DMS79 (cell line): ENCODE data around the gene TMEM266.

ENCODE experiments used
- DNase-seq: peaks from one replicate; lab custom pipeline; 2025; lab: John Stamatoyannopoulos, UW

Gene TMEM266

DNA sequence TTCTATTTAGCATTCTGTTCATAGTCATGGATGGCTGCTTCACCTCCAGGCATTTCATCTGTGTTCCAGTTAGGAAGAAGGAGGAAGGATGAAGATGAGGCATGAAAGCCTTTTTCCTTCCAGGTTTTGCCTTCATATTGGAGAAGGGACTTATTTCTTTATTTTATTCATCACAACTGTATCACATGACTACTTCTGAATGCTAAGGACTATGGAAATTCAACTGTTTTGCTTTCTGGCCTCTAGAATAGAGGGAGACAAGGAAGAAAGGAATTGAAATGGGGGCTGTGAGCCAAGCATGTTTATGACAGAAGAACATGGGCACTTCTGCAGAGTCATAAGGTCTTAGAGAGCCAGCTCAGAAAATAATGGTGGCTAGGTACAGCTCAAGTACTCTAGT, 10.4 kb downstream of the TMEM266 start:
- no peak for DNase-seq

DNA sequence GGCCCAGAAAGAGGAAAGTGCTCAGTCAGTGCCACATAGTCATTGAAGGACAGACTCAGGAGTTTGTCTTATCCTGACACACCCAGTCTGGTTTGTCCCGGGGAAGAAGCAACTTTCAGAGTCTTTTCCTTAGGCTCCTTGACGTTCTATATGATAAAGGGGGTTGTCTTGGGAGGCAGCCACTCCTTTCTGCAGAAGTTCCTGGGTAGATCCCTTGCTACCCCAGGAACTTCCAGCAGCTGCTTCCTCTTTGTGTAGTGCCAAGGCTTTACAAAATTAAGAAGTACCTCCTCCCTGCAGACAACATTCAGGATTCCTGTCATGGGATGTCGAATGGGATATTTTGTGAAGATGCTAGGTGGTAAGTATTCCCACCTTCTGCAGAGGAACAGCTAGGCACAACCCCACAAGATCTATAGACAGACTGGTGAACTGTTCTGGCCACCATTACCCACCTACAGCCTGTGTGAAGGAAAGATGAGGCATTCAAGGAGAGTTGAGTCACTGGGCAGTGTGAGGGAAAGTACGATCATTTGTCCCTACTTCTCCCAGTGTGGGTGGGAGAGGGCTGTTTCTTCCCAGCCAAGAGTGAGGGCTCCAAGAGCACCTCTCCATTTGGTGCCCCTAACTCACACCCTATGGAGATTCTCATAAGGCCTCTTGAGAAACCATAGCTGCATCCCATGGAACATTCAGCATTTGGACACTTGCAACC, 11.3 kb downstream of the TMEM266 start:
- DNase-seq = no peak

DNA sequence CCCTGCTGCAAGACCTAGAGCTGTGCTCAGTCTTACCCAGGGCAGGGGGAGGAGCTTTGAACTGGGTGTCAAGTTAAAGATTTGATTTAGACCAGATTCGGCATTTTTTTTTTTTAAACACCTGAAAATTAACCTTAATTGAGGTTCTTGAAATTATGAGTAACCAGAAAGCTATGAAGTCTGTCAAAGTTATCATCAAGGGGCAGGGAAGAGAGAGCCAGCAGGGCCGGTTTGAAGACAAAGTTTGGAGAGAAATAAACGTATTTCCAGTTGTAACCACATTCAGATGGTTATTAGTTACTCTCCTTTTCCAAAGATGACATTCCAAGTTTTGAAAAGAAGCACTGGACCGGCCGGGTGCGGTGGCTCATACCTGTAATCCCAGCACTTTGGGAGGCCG, 12.0 kb downstream of the TMEM266 start:
- no peak for DNase-seq

DNA sequence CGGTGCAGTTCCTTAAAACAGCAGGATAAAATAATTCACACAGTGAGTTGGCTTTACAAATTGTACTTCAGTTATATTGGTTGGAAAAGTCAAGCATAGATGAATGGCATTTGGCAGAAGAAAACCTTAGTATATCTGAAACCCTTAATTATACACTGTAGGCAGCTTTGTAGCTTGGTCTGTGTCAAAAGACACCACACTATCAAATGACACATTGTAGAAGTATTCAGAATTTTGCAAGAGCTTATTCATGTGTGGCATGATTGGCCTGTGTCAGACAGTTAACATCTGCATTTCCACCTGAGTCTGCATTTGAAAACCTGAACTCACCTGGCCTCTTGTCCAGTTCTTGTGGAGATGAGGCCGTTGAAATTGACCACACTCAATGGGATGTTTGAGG, 13.8 kb downstream of the TMEM266 start:
- no peak for DNase-seq

DNA sequence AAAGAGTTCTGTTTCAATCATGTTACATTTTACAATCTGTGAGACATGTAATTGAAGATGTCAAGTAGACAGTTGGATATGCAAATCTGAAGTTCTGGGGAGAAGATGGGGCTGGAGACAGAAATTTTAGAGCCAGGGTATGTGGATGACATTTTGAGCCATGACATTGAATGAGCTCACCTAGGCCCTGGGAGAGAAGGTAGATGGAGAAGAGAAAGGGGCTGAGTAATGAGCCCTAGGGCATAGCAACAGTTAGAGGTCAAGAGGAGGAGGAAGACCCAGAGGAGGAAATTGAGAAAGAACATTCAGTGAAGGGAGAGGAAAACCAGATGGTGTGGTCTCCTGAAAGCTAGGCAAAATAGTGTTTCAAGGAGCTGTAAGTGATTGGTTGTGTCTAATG, 15.3 kb downstream of the TMEM266 start:
- no peak for DNase-seq

DNA sequence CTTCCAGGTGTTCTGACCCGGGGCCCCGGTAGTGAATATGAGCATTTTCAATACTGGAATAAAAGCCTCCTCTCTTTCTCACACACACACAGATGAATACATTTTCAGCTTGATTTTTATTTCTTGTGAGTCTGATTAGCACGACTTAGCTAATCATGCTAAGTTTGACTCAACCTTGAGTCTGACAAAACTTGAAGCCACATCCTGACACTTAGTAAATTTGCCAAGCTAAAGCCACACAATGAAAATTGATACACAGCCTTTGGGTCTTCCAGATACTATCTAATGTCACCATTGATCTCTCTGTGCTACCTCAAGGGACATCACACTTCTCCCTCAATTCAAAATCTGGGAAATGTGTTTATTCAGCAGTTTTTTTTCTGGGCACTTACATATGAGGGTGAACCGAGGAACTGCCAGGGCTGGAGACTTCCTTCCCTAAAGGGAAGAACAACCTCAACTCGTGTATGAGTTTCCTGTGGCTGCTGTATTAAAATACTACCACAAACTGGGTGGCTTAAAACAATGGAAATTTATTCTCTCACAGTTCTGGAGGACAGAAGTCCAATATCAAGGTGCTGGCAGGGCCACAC, 18.6 kb downstream of the TMEM266 start:
- no peak for DNase-seq

DNA sequence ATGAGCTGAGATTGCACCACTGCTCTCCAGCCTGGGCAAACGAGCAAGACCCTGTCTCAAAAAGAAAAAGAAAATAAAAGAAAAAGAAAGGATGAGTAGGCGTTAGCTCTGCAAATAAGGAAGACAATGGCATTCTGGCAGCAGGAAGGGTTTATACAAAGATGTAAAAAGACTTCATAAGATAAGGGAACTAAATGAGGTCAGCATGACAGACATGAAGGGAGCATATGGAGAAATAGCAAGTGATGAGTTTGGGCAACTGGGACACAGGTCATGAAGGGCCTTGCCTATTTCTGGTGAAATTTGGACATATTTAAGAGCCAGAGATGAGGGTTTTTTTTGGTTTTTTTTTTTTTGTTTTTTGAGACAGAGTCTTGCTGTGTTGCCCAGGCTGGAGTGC, 24.5 kb downstream of the TMEM266 start:
- DNase-seq = no peak

DNA sequence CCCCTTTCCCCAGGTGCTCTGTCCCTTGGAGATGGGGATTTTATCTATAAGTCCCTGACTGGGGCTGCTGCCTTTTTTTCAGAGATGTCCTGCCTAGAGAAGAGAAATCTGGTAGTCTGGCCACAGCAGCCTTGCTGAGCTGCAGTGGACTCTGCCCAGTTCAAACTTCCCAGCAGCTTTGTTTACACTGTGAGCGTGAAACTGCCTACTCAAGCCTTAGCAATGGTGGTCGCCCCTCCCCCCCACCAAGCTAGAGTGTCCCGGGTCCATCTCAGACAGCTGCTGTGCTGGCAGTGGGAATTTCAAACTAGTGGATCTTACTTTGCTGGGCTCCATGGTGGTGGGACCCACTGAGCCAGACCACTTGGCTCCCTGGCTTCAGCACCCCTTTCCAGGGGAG, 38.9 kb downstream of the TMEM266 start:
- no peak for DNase-seq

DNA sequence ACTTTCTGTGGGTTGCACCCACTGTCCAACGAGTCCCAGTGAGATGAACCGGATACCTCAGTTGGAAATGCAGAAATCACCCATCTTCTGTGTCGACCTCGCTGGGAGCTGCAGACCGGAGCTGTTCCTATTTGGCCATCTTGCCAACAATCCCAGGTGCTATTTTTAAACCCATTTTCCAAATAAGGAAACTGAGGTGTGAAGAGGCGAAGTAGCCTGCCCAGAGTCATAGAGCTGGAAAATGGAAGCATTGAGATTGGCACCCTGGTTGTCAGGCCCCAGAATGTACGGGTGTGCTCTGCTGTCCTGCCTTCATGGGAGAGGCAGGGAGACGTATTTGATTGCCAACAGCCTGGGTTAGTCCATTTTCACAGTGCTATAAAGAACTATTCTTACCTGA, 39.6 kb downstream of the TMEM266 start:
- no peak for DNase-seq

DNA sequence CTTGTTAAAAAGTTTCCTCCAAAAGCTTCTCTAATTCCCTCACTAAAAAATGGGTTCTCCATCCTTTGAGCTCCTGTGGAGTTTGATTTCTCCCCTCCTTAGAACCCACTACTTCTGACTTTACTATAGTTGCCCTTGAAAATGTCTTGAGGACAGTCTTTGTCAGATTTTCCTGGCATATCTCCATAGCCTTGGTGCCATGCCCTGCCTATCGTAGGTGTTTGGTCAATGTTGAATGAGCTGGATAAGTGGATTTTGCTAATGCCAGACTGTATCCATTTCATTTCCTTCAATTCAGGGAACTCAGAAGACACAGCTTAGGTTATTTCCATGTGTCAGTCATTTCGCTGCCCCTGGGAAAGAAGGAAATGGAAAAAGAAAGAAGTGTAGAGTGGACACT, 40.6 kb downstream of the TMEM266 start:
- DNase-seq = no peak

DNA sequence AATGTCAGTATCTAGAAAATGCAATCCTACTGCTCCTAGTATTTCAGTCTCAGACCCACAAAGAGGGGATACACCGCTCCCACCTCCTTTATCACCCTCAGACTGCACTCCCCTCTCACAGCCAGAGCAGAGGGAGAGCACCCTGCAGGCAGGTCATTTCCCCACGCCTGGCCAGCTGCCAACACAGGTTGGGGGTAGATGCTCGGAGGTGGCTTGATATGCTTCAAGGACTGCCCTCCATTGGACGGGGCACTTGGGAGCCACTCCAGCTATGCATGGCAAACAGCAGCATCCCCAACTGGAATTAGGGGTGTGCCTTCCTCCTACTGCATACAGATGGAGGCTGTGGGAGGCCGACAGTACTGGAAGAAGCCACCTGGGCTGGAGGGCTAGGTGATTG, 41.9 kb downstream of the TMEM266 start:
- DNase-seq = no peak

DNA sequence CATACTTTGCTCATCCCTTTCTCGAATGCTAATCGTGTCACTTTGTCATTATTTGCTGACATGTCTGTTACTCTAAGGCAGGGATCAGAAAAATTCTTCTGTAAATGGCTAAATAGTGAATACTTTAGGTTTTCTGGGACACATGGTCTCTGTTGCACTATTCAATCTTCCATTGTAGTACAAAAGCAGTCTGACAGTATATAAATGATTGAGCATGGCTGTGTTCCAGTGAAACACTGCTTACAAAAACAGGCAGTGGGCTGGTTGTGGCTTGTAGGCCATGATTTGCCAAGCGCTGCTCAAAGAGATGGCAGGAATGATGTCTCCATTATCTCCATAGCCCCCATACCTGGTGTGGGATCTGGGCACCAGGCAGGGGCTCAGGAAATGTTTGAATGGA, 45.6 kb downstream of the TMEM266 start:
- DNase-seq = no peak

DNA sequence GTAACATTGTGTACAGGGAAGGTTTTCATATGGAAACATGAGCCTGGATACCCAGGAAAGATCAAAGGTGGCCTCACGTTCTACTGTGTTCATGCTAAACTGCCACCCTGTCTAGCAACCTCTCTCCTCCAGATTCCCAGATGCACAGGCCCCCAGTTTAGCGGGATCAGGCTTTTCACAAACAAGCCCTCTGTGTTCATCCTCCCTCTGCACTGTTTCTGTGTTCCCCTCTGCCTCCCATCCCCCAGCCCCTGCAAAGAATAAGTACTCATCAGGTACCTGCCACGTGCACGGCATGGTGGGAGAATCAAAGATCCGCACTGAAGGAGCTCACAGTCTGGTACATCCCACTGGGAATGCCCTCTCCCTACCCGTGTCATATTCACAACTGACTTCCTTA, 46.1 kb downstream of the TMEM266 start:
- DNase-seq = no peak

DNA sequence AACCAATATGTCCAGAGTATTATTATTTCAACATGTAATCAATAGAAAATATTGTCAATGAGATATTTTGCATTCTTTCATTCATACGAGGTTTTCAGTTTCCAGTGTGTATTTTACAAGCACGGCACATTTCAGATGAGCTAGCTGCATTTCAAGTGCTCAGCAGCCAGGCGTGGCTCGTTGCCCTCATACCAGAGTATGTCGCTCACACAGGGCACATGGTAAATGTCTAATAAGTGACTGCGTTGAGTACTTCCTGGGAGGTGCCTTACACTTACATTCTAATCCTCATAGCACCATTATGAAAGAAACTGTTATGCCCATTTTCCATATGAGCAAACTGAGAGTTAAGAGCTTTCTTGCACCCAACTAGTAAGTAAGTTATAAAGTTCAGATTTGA, 47.4 kb downstream of the TMEM266 start:
- DNase-seq = no peak

DNA sequence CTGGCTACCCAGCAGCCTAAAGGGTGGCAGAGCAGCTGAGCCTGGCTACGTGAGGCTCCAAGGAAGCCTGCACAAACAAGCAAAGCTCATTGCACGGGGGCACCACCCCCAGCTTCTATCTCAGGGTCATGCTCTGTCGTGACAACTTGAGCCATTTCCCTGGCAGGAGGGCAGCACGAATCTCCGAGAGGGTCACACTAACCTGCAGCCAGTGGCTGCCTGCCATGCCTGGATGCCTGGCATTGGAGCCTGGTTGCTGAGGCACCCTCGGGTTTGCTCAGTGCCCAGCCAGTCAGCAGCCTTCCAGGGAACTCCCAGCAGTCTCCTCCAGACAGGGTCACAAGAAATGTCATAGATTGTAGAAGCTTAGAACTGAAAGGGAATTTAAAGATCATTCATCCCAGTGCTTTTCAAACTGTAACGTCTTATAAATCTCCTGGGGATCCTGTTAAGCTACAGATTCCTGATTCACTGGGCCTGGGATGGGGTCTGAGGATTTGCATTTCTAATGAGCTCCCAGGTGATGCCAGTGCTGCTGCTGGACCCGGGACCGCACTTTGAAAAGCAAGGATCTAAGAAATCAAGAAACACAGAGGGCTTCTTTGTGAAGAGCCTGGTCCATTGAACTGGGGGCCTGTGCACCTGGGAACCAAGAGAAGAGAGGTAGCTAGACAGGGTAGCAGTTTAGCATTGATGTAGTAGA, 48.4 kb downstream of the TMEM266 start:
- no peak for DNase-seq

DNA sequence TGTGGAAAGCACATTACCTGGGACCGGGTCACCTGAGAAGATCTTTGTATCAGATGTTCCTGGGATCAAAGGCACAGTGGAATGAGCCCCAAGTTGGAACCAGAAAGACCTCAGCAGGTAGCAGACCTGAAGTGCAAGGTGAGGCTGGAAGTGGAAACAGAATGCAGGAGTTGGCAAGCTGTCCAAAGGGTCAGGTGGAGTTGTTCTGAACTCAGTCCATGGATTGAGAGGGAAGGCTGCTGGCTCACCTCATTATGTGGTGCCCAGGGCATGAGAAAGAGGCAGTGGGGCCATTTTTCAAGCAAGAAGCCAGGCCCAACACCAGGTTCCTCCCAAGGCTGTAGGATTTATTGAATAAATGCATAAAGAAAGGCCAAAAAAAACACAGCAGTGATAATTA, 49.3 kb downstream of the TMEM266 start:
- no peak for DNase-seq

DNA sequence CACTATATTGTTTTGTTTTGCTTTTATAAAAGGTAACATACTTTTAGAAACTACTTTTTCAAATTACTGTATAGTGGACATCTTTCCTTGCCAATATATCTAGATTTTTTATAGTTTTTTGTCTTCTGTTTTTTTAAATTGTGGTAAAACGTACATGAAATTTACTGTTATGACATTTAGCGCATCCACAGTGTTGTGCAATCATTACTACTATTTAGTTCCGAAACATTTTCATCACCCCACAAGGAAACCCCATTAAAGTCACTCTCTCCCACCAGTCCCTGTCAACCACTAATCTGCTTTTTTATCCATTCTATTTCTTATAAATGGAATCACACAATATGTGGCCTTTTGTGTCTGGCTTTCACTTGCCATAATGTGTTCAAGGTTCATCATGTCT, 54.8 kb downstream of the TMEM266 start:
- DNase-seq = no peak

DNA sequence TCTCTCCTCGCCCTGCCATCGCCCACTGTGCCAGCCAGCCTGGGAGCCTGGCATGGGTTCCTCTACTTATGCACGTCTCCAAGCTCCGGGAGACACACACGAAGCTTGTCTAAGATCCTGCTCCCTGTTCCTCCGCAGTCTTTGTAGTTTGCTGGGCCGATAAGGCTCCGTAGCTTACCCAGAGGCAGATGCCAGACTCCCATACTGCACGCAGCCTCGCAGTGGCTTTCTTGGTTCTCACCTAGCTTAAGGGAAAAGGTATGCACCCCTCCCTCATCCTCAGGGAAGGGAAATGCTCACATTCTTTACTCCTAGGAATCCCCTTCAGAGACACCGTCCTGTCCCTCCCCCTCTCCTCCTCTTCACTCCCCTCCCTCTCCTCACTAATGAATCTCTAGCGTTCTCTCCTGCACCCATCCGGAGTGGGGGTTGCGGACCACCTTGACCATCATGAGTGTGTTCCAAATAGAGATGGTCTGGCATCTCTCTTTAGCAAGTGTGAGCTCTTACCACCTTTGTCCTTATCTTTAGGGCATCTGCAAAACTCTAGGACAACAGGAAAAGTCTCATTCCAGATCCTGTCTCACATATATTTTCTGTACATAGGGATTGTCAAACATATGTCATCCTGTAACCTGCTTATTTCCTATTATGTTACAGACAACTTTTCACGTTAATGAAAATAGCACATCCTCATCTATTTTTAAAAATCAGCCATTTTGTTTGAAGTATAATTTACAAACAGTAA, 56.5 kb downstream of the TMEM266 start:
- no peak for DNase-seq

DNA sequence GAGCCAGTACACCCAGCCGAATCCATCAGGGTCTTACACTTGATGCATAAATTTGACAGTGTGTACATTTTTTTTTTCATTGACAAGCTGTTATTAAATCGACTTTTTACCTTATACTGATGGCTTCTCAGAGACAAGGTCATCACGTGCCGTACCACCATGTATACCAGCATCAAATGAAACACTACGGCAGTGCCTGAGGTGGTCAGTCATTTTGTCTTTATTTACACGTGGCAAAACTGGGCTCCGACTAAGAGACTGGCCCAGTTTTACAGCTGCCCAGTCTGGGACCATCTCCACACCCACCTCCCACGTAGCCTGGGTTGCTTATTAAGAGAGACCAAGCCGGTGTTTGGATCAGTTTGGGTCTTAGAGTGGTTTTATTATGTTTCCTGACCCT, 57.4 kb downstream of the TMEM266 start:
- DNase-seq = no peak

DNA sequence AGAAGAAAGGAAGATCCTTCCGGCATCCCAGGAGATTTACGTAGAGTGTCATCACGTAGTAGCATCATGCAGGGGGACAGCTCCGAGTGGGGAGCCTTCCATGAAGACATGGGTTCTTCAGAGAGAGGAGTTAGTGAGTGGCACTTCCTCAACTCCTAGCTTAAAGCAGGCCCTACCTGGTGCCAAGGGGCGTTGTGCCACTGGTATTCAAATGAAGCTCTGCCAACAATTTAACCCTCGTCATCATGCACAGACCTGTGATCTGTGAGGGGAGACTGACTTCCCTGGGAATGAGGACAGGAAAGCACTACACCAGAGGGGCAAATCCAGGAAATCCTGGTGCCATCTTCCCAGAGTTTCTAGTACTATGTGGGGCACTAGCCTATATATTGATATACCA, 59.0 kb downstream of the TMEM266 start:
- DNase-seq = no peak

DNA sequence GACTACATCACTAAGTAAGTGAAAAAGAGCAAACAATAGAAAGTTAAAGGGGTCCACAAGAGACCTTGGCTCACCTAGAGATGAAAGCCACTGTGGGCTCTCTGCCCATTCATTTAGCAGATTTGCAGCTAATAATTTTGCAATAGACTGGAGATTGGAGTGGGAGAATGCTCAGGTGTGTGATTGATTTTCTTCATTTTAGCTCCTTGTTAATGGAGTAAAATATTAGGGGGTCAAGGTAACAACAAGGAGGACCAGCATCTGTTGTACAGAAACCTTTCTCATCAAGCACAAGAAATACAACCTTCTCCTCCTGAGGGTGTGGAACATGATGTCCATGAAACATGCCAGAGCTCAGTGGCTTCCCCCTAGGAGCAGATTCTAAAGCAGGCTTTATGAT, 63.2 kb downstream of the TMEM266 start:
- DNase-seq = no peak

DNA sequence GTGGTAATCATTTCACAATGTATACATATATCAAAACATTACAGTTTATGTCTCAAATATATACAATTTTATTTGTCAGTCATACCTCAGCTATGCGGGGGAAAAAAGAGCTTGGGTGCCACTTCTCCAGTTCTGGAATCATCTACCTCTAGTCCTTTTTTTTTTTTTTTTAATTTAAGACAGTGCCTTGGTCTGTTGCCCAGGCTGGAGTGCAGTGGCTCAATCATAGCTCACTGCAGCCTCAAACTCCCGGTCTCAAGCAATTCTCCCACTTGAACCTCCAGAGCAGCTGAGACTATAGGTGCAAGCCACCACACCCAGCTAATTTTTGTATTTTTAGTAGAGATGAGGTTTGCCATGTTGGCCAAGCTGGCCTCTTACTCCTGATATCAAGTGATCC, 67.4 kb downstream of the TMEM266 start:
- no peak for DNase-seq

DNA sequence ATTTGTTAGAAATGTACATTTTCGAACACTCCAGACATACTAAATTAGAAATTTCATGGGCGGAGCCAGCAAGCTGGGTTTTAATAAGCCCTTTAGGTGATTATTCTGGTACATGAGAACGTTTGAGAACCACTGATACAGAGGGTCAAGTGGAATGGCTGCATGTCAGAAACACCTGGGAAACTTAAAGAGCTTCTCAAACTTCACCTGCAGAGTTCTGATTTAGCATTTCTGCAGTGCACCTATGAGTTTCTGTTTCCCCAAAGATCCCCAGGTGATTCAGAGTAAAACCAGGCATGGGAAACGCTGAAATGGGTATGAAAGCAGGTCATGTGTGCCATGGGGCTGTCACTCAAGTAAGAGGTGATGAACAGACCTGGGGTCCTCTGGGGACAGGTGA, 68.1 kb downstream of the TMEM266 start:
- DNase-seq = no peak
